ENCODE measurements around the gene KRT6A. TPM values are rescaled to one million over a fixed set of nuclear protein-coding genes. Genes with fewer than 3 reads are reported as not detected.

Gene KRT6A
- total and polyA plus RNA-seq, 2 donors (not counting 1 experiment from before 2014, with no cell fraction given), result 41.1 TPM; not detected in 1

DNA sequence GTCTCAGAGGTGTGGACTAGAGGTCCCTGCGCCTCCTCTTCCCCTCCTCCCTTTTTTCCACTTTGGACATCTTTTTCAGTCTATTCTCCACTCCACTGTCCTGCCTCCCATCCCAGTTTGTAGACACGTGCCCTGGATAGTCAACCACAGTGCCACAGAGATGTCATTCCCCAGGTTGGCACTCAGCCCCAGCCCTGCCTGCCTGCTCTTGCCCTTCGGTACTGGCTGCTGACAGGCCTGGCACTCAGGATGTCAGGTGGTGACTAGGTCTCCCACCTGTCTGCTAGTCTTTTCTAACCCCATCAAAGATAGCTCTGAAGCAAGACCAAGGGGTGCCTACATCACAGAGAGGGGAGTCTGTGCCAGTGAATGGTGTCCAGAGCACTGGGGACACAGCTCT lies 44.0 kb upstream of the KRT6A start:
- Histone ChIP-seq H3K4me2 (ENCODE audit: extremely low read depth, insufficient read depth, low read length) (no peak overlapping the region), H3K4me3 (replicated peaks in 1 of 4; ENCODE audit: control extremely low read depth in 1 of 4, insufficient read depth in 1 of 4, low read depth in 3 of 4, low read length in 4 of 4) (no peak overlapping the region), H3K9ac (ENCODE audit: insufficient read depth, low read length) (no peak overlapping the region), H3K27ac (ENCODE audit: insufficient read depth, low read length) (no peak overlapping the region), H4K20me1 (ENCODE audit: control insufficient read depth, extremely low read depth, insufficient read depth, low read length) (no peaks in the 10 kb centered on the region), H3K79me2 (ENCODE audit: control insufficient read depth, insufficient read depth, low read length) (no peaks in the 10 kb centered on the region), H3K27me3 (ENCODE audit: control insufficient read depth, insufficient read depth, low read length) (no peaks in the 10 kb centered on the region), H3K36me3 (ENCODE audit: control insufficient read depth, insufficient read depth, low read length) (no peaks in the 10 kb centered on the region), H3K4me1 (ENCODE audit: control insufficient read depth, extremely low read depth, insufficient read depth, low read length) (no peaks in the 10 kb centered on the region), H3K9me3 (ENCODE audit: control insufficient read depth, insufficient read depth, low read depth, low read length) (no peaks in the 10 kb centered on the region), H2AFZ (ENCODE audit: low read length) (no peak overlapping the region)
- TF ChIP-seq, protein P1, sequence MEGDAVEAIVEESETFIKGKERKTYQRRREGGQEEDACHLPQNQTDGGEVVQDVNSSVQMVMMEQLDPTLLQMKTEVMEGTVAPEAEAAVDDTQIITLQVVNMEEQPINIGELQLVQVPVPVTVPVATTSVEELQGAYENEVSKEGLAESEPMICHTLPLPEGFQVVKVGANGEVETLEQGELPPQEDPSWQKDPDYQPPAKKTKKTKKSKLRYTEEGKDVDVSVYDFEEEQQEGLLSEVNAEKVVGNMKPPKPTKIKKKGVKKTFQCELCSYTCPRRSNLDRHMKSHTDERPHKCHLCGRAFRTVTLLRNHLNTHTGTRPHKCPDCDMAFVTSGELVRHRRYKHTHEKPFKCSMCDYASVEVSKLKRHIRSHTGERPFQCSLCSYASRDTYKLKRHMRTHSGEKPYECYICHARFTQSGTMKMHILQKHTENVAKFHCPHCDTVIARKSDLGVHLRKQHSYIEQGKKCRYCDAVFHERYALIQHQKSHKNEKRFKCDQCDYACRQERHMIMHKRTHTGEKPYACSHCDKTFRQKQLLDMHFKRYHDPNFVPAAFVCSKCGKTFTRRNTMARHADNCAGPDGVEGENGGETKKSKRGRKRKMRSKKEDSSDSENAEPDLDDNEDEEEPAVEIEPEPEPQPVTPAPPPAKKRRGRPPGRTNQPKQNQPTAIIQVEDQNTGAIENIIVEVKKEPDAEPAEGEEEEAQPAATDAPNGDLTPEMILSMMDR (conservative IDR thresholded peaks at IDR 0.05 in 1 of 2, IDR thresholded peaks at IDR 0.05 in 1 of 2; ENCODE audit: low read depth in 1 of 2, low read length in 2 of 2), result no peak
- no peak for TF ChIP-seq EZH2 (IDR thresholded peaks at IDR 0.05; ENCODE audit: low read length, missing control alignments)
- no peak for DNase-seq (ENCODE audit: low read depth in 2 of 2)

DNA sequence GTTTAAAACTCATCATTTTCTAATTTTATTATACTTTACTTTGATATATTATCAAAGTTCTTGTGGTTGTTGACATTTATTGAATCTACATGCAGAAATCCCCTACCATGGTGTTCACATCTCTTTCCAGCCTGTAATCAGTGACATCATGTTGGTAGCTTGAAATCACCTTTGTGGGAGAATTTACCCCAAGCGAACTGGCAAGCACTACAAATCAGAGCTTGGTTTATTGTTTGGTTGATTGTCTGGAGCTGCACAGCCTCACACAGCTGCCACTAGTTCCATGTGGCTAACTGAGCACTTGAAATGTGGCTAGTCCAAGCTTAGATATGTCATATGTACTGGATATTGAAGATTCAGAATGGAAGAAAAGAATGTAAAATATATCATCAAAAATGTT lies 42.5 kb upstream of the KRT6A start:
- DNase-seq (ENCODE audit: low read depth in 2 of 2), result no peak
- H3K4me3 ChIP-seq (replicated peaks in 1 of 4; ENCODE audit: control extremely low read depth in 1 of 4, insufficient read depth in 1 of 4, low read depth in 3 of 4, low read length in 4 of 4), result no peak overlapping the region
- H4K20me1 ChIP-seq (ENCODE audit: control insufficient read depth, extremely low read depth, insufficient read depth, low read length), result no peaks in the 10 kb centered on the region
- no peak overlapping the region for H3K4me2 ChIP-seq (ENCODE audit: extremely low read depth, insufficient read depth, low read length)
- H3K79me2 ChIP-seq (ENCODE audit: control insufficient read depth, insufficient read depth, low read length), result no peaks in the 10 kb centered on the region
- H3K4me1 ChIP-seq (ENCODE audit: control insufficient read depth, extremely low read depth, insufficient read depth, low read length), result no peaks in the 10 kb centered on the region
- H3K27ac ChIP-seq (ENCODE audit: insufficient read depth, low read length), result no peak overlapping the region
- peaks cover 2% of the 10 kb centered on the region for H3K27me3 ChIP-seq (ENCODE audit: control insufficient read depth, insufficient read depth, low read length)
- no peak overlapping the region for H3K9ac ChIP-seq (ENCODE audit: insufficient read depth, low read length)
- no peak overlapping the region for H2AFZ ChIP-seq (ENCODE audit: low read length)
- no peaks in the 10 kb centered on the region for H3K36me3 ChIP-seq (ENCODE audit: control insufficient read depth, insufficient read depth, low read length)
- TF ChIP-seq EZH2 (IDR thresholded peaks at IDR 0.05; ENCODE audit: low read length, missing control alignments), result no peak
- TF ChIP-seq, protein P1 (conservative IDR thresholded peaks at IDR 0.05 in 1 of 2, IDR thresholded peaks at IDR 0.05 in 1 of 2; ENCODE audit: low read depth in 1 of 2, low read length in 2 of 2), result no peak
- no peaks in the 10 kb centered on the region for H3K9me3 ChIP-seq (ENCODE audit: control insufficient read depth, insufficient read depth, low read depth, low read length)

DNA sequence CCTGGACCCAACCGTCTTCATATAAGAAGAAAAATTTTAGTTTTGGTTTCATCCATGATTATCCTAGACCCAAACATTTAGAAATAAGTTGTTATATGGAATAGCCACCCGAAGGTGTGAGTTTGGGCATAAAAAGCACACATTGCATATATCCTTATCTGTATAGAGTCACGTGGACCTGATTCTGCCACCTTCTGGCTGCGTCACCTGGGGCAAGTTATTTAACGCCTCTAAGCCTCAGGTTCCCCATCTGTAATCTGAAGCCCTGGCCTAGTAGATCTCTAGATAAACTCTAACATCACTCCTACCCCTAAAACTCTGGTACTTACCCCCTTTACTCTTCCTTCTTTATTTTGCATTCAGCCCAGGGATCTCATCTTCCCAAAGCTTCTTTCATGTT lies 41.4 kb upstream of the KRT6A start:
- Histone ChIP-seq H3K4me2 (ENCODE audit: extremely low read depth, insufficient read depth, low read length) (no peak overlapping the region), H3K4me3 (replicated peaks in 1 of 4; ENCODE audit: control extremely low read depth in 1 of 4, insufficient read depth in 1 of 4, low read depth in 3 of 4, low read length in 4 of 4) (no peak overlapping the region), H2AFZ (ENCODE audit: low read length) (no peak overlapping the region), H3K27ac (ENCODE audit: insufficient read depth, low read length) (no peak overlapping the region), H3K79me2 (ENCODE audit: control insufficient read depth, insufficient read depth, low read length) (no peaks in the 10 kb centered on the region), H3K4me1 (ENCODE audit: control insufficient read depth, extremely low read depth, insufficient read depth, low read length) (no peaks in the 10 kb centered on the region), H3K9ac (ENCODE audit: insufficient read depth, low read length) (no peak overlapping the region), H3K27me3 (ENCODE audit: control insufficient read depth, insufficient read depth, low read length) (peaks cover 2% of the 10 kb centered on the region), H4K20me1 (ENCODE audit: control insufficient read depth, extremely low read depth, insufficient read depth, low read length) (no peaks in the 10 kb centered on the region), H3K36me3 (ENCODE audit: control insufficient read depth, insufficient read depth, low read length) (no peaks in the 10 kb centered on the region), H3K9me3 (ENCODE audit: control insufficient read depth, insufficient read depth, low read depth, low read length) (no peaks in the 10 kb centered on the region)
- TF ChIP-seq, protein P1 (conservative IDR thresholded peaks at IDR 0.05 in 1 of 2, IDR thresholded peaks at IDR 0.05 in 1 of 2; ENCODE audit: low read depth in 1 of 2, low read length in 2 of 2), result no peak
- no peak for TF ChIP-seq EZH2 (IDR thresholded peaks at IDR 0.05; ENCODE audit: low read length, missing control alignments)
- no peak for DNase-seq (ENCODE audit: low read depth in 2 of 2)
